ENCODE data around the gene EIPR1. TPM values are rescaled to one million over a fixed set of nuclear protein-coding genes. Genes with fewer than 3 reads are reported as not detected.

Gene EIPR1
- total and polyA plus RNA-seq, 2 of the 13 experiments (the other 11 are each of a cell fraction or from before 2014, with no cell fraction given), result 70.0 to 96.3 TPM

DNA sequence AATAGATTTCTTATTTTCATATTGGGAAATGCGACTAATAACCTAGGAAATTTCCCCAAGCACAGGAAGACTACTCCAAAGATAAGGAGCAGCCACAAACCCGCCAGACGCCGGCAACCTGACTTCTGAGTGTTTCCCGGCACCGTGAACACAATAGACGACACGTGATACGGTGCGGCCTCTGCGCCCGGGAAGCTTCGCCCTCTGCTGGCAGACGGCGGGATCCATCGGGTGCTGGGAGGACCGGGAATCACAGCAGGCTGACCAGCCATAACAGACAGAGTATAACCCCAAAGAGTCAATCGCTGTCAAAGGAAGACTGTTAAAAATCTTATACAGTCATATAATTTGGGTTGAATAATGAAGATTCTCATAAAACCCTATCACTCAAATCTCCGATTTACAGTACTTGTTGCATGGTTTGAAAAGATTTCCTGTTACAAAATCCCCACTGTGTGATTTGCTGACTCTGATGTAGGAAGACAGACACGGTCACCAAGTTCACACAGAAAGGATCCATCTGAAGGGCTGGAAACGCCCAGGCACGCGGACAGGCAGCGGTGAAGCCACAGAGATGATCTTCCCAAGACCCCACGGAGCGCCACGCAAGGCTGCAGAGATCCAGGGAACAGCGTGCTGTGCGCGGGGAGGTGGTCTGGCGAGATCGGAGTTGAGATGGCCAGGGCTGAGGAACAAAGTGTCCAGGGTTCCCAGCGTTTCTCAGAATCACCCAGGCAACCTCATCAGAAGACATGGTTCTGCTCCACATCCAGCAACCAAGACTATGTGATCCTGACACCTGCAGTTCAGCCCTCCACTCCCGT, 73.8 kb downstream of the EIPR1 start (continued):
- TF ChIP-seq NR2C2 (CRISPR knock-in tag; IDR thresholded peaks at IDR 0.05; ENCODE audit: borderline replicate concordance) (0 out of 2 replicates have a peak, but pooled peaks have one; percentile 41), ZNF530 (CRISPR knock-in tag; IDR thresholded peaks at IDR 0.05; ENCODE audit: low read depth) (no peak), ZNF333 (CRISPR knock-in tag; IDR thresholded peaks at IDR 0.05; ENCODE audit: borderline replicate concordance) (no peak), GATA4 (IDR thresholded peaks at IDR 0.05; ENCODE audit: borderline replicate concordance, low read depth) (no peak), ZNF646 (CRISPR knock-in tag; IDR thresholded peaks at IDR 0.05) (no peak), RARG (CRISPR knock-in tag; IDR thresholded peaks at IDR 0.05; ENCODE audit: low read depth) (no peak), FOXM1 (CRISPR knock-in tag; IDR thresholded peaks at IDR 0.05) (no peak), CBX2 (IDR thresholded peaks at IDR 0.05; ENCODE audit: low read depth, low read length) (no peak), CBX2 (CRISPR knock-in tag; IDR thresholded peaks at IDR 0.05; ENCODE audit: low read depth) (no peak), KLF6 (CRISPR knock-in tag; IDR thresholded peaks at IDR 0.05) (peak; percentile 76; the same call in 1 of the 2 replicates), TMF1 (CRISPR knock-in tag; IDR thresholded peaks at IDR 0.05; ENCODE audit: low read depth) (no peak), MTF1 (CRISPR knock-in tag; IDR thresholded peaks at IDR 0.05) (no peak), SMARCC2 (IDR thresholded peaks at IDR 0.05) (no peak), RAD51 (IDR thresholded peaks at IDR 0.05; ENCODE audit: borderline replicate concordance) (peak; percentile 40; the same call in 1 of the 2 replicates), MATR3 (CRISPR knock-in tag; IDR thresholded peaks at IDR 0.05) (no peak), ADNP (CRISPR knock-in tag; IDR thresholded peaks at IDR 0.05) (no peak), NR0B2 (CRISPR knock-in tag; IDR thresholded peaks at IDR 0.05) (peak; percentile 31; the same call in 1 of the 2 replicates), STAT6 (CRISPR knock-in tag; IDR thresholded peaks at IDR 0.05; ENCODE audit: borderline replicate concordance) (no peak), ZNF205 (CRISPR knock-in tag; IDR thresholded peaks at IDR 0.05) (no peak), ZKSCAN5 (CRISPR knock-in tag; IDR thresholded peaks at IDR 0.05) (no peak)
- TF ChIP-seq, protein P1, sequence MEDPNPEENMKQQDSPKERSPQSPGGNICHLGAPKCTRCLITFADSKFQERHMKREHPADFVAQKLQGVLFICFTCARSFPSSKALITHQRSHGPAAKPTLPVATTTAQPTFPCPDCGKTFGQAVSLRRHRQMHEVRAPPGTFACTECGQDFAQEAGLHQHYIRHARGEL (CRISPR knock-in tag; IDR thresholded peaks at IDR 0.05), result no peak

All from HepG2 (cell line).